DOHH2 (cell line): ENCODE measurements around the gene IFT20.

Experiments used
- H3F3A ChIP-seq: fragments of 200-600 bp; sonication (generic), shearing (Covaris generic); 2 replicates; pipeline ENCODE4 v1.6.0; 2016; ENCODE audit warnings: antibody characterized with exemption, mild to moderate bottlenecking; ENCODE audit not compliant: control insufficient read depth, insufficient read depth
- H3K27ac ChIP-seq: fragments of 200-600 bp; sonication (generic); 2 replicates; pipeline ENCODE4 v1.5.1; 2014; ENCODE audit warnings: low read depth, mild to moderate bottlenecking, low read length, moderate library complexity
- H3K27me3 ChIP-seq: fragments of 200-600 bp; sonication (generic); 2 replicates; pipeline ENCODE4 v1.6.1; 2014; ENCODE audit warnings: mild to moderate bottlenecking, low read length, mixed read lengths; ENCODE audit not compliant: control insufficient read depth
- H3K36me3 ChIP-seq: fragments of 200-600 bp; sonication (generic); 2 replicates; pipeline ENCODE4 v1.6.1; 2014; ENCODE audit warnings: mild to moderate bottlenecking, low read length, moderate library complexity, mixed read lengths; ENCODE audit not compliant: control insufficient read depth
- H3K4me1 ChIP-seq: fragments of 200-600 bp; sonication (generic); 2 replicates; pipeline ENCODE4 v1.6.1; 2014; ENCODE audit warnings: mild to moderate bottlenecking, low read length, mixed read lengths; ENCODE audit not compliant: control insufficient read depth
- H3K4me2 ChIP-seq: fragments of 200-600 bp; sonication (generic); 2 replicates; pipeline ENCODE4 v1.6.0; 2014; ENCODE audit warnings: mild to moderate bottlenecking, low read length, moderate library complexity
- H3K4me3 ChIP-seq: fragments of 200-600 bp; sonication (generic); 2 replicates; pipeline ENCODE4 v1.5.1; 2014; ENCODE audit warnings: mild to moderate bottlenecking, low read length, mixed read lengths
- H3K79me2 ChIP-seq: fragments of 200-600 bp; sonication (generic); 2 replicates; pipeline ENCODE4 v1.6.1; 2014; ENCODE audit warnings: mild to moderate bottlenecking, low read length, mixed read lengths; ENCODE audit not compliant: control insufficient read depth
- H3K9me2 ChIP-seq: fragments of 200-600 bp; sonication (generic); replicated peaks from 2 replicates; pipeline ENCODE4 v1.6.1; 2014; ENCODE audit warnings: mild to moderate bottlenecking, low read length, mixed read lengths; ENCODE audit not compliant: control insufficient read depth
- H3K9me3 ChIP-seq: fragments of 200-600 bp; sonication (generic); 2 replicates; pipeline ENCODE4 v1.6.1; 2014; ENCODE audit warnings: antibody characterized with exemption, low read length, mixed read lengths; ENCODE audit not compliant: control insufficient read depth, insufficient read depth
- H4K20me1 ChIP-seq: fragments of 200-600 bp; sonication (generic); 2 replicates; pipeline ENCODE4 v1.6.0; 2014; ENCODE audit warnings: low read depth, mild to moderate bottlenecking, antibody characterized with exemption, low read length, moderate library complexity; ENCODE audit not compliant: control insufficient read depth, insufficient read depth
- EZH2phosphoT487 ChIP-seq: fragments of 200-600 bp; sonication (generic); IDR thresholded peaks from 2 replicates; pipeline ENCODE4 v1.6.1; 2017; ENCODE audit warnings: borderline replicate concordance, mild to moderate bottlenecking, antibody characterized with exemption, low read length, moderate library complexity, mixed read lengths
- TF ChIP-seq, protein P1 (sequence below): fragments of 200-600 bp; sonication (generic); IDR thresholded peaks from one replicate; pipeline ENCODE4 v1.5.1; 2014; ENCODE audit warnings: antibody characterized with exemption, mild to moderate bottlenecking, low read depth, low read length; ENCODE audit not compliant: poor library complexity, severe bottlenecking

The IFT20 gene

DNA sequence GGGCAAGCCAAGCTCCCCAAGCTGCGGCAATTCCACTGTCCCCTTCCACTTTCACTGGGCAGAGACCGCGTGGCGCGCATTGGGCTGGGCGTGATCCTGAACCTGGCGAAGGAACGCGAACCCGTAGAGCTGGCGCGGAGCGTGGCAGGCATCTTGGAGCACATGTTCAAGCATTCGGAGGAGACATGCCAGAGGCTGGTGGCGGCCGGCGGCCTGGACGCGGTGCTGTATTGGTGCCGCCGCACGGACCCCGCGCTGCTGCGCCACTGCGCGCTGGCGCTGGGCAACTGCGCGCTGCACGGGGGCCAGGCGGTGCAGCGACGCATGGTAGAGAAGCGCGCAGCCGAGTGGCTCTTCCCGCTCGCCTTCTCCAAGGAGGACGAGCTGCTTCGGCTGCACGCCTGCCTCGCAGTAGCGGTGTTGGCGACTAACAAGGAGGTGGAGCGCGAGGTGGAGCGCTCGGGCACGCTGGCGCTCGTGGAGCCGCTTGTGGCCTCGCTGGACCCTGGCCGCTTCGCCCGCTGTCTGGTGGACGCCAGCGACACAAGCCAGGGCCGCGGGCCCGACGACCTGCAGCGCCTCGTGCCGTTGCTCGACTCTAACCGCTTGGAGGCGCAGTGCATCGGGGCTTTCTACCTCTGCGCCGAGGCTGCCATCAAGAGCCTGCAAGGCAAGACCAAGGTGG lies 46.0 kb upstream of the IFT20 start:
- no peak overlapping the region for H3K4me3 ChIP-seq
- H3K36me3 ChIP-seq: no peaks in the 10 kb centered on the region
- H3K9me3 ChIP-seq: no peaks in the 10 kb centered on the region
- TF ChIP-seq, protein P1, sequence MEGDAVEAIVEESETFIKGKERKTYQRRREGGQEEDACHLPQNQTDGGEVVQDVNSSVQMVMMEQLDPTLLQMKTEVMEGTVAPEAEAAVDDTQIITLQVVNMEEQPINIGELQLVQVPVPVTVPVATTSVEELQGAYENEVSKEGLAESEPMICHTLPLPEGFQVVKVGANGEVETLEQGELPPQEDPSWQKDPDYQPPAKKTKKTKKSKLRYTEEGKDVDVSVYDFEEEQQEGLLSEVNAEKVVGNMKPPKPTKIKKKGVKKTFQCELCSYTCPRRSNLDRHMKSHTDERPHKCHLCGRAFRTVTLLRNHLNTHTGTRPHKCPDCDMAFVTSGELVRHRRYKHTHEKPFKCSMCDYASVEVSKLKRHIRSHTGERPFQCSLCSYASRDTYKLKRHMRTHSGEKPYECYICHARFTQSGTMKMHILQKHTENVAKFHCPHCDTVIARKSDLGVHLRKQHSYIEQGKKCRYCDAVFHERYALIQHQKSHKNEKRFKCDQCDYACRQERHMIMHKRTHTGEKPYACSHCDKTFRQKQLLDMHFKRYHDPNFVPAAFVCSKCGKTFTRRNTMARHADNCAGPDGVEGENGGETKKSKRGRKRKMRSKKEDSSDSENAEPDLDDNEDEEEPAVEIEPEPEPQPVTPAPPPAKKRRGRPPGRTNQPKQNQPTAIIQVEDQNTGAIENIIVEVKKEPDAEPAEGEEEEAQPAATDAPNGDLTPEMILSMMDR: no peak
- no peak for TF ChIP-seq EZH2phosphoT487
- H3K4me1 ChIP-seq: no peaks in the 10 kb centered on the region
- no peak overlapping the region for H3K4me2 ChIP-seq
- no peaks in the 10 kb centered on the region for H3K27me3 ChIP-seq
- no peaks in the 10 kb centered on the region for H3K9me2 ChIP-seq
- no peaks in the 10 kb centered on the region for H4K20me1 ChIP-seq
- no peak overlapping the region for H3K27ac ChIP-seq
- no peaks in the 10 kb centered on the region for H3F3A ChIP-seq
- H3K79me2 ChIP-seq: no peaks in the 10 kb centered on the region

DNA sequence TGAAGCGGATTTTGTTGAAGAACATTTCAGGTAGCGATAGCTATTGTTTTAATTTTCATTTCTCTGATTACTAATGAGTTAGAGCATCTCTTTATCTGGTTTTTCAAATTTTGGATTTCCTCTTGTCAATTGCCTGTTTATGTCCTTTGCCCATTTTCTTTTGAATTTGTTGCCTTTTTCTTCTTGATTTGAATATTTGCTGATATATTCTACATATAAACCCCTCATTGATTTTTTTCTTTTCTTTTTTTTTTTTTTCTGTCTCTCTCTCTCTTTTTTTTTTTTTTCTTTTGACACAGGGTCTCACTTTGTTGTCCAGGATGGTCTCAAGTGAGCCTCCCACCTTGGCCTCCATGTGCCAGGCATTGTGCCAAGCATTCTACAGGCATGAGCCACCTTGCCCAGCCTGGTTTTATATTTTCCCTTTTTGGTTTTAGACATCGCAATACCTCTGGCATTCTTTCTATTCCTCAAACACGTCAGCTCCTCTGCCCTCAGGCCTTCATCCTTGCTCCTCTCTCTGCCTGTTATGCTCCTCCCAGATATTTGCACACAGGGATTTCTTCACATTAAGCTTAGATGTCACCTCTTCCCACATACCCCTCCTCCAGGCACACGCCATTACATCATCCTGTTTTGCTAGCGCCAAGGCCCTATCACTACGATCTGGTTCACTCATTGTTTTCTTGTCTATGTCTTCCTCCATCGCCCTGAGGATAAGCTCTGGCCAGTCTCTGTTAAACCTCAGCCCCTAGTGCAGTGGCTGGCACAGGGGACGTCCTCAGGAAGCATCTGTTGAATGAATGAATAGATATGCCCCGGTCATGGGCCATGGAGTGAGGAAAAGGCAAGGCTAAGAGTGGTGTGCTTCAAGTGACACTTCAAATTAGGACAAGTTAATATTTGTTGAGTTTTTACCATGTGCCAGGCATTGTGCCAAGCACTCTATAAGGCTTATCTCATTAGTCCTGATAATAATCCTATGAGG lies 44.8 kb upstream of the IFT20 start:
- H3K9me2 ChIP-seq: no peaks in the 10 kb centered on the region
- no peak overlapping the region for H3K27ac ChIP-seq
- H3K36me3 ChIP-seq: no peaks in the 10 kb centered on the region
- no peaks in the 10 kb centered on the region for H3K27me3 ChIP-seq
- H3K4me1 ChIP-seq: no peaks in the 10 kb centered on the region
- TF ChIP-seq EZH2phosphoT487: no peak
- TF ChIP-seq, protein P1: no peak
- H3K4me2 ChIP-seq: no peak overlapping the region
- no peak overlapping the region for H3K4me3 ChIP-seq
- no peaks in the 10 kb centered on the region for H3K79me2 ChIP-seq
- no peaks in the 10 kb centered on the region for H4K20me1 ChIP-seq
- no peaks in the 10 kb centered on the region for H3K9me3 ChIP-seq
- no peaks in the 10 kb centered on the region for H3F3A ChIP-seq

DNA sequence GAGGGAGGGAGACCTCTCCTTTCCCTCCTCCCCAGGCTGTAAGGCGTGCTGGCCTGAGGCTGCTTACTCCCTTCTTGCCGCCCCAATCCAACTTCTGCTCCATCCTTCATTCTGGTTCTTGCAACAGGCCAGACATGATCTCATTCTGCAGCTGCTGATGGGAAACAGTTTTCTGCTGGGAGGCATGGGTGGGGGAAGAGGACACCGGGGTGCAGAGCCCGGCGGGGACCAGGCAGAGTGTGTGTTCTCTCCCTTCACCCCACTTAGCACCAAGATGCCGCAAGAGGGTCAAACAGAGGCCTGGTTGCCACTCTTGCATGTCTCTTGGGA lies 37.6 kb upstream of the IFT20 start:
- no peaks in the 10 kb centered on the region for H3K36me3 ChIP-seq
- no peaks in the 10 kb centered on the region for H3K27me3 ChIP-seq
- H3K27ac ChIP-seq: no peak overlapping the region
- H3K4me1 ChIP-seq: peaks cover 19% of the 10 kb centered on the region
- no peaks in the 10 kb centered on the region for H4K20me1 ChIP-seq
- H3K79me2 ChIP-seq: peaks cover 15% of the 10 kb centered on the region
- H3F3A ChIP-seq: peaks cover 9% of the 10 kb centered on the region
- peak overlapping the region; percentile 92 for H3K4me3 ChIP-seq
- TF ChIP-seq, protein P1: no peak
- H3K9me2 ChIP-seq: no peaks in the 10 kb centered on the region
- peak overlapping the region; percentile 75 for H3K4me2 ChIP-seq
- H3K9me3 ChIP-seq: no peaks in the 10 kb centered on the region
